Calu3 (cell line): Measurements from ENCODE around the gene PSG6. TPM values are rescaled to one million over a fixed set of nuclear protein-coding genes. Genes with fewer than 3 reads are reported as not detected.
"Not testable (repeated sequence)": the region's sequence is repeated elsewhere in the genome, so short reads cannot be mapped to it uniquely, and the experiment has no call there.

Experiments
- BruUV-seq: library from RNA; stranded (reverse); fragments of 400-500 nt; replicated peaks from 2 replicates; lab custom pipeline; 2021; lab: Mats Ljungman, UMichigan
- CTCF ChIA-PET: fragments of 300-600 bp; sonication (Branson Sonifier 250); formaldehyde crosslinking; loops from one replicate; lab custom pipeline; 2022; ENCODE audit warnings: antibody characterized with exemption; lab: Charles Lee
- DNase-seq: peaks from one replicate; pipeline ENCODE4 v3.0.0; 2022
- H3K27ac Mint-ChIP-seq: one replicate; pipeline ENCODE4 v1.8.0; 2022; ENCODE audit warnings: mixed read lengths; ENCODE audit not compliant: unreplicated experiment
- H3K27me3 Mint-ChIP-seq: one replicate; pipeline ENCODE4 v1.8.0; 2022; ENCODE audit warnings: mixed read lengths; ENCODE audit not compliant: unreplicated experiment
- H3K36me3 Mint-ChIP-seq: one replicate; pipeline ENCODE4 v1.8.0; 2022; ENCODE audit warnings: mild to moderate bottlenecking, moderate library complexity, mixed read lengths; ENCODE audit not compliant: insufficient read depth, unreplicated experiment
- H3K4me1 Mint-ChIP-seq: one replicate; pipeline ENCODE4 v1.8.0; 2022; ENCODE audit warnings: mild to moderate bottlenecking, low read depth, mixed read lengths; ENCODE audit not compliant: unreplicated experiment
- H3K4me3 Mint-ChIP-seq: one replicate; pipeline ENCODE4 v1.8.0; 2022; ENCODE audit warnings: mild to moderate bottlenecking, low read depth, moderate library complexity, mixed read lengths; ENCODE audit not compliant: unreplicated experiment
- H3K9me3 Mint-ChIP-seq: one replicate; pipeline ENCODE4 v1.8.0; 2022; ENCODE audit warnings: low read depth, mixed read lengths; ENCODE audit not compliant: unreplicated experiment
- intact Hi-C: fragments of 100-400 bp; cut with micrococcal nuclease; formaldehyde crosslinking; loops from one replicate; pipeline ENCODE4 v1.10.0; 2022; ENCODE audit not compliant: unreplicated experiment
- total RNA-seq: library from RNA; stranded (reverse); gene quantifications from 2 replicates; pipeline ENCODE4 v1.2.3, GENCODE V29; 2022
- TF ChIP-seq, protein P1 (sequence below): fragments of 200-600 bp; IDR thresholded peaks from one replicate; pipeline ENCODE4 v1.8.0; 2022; ENCODE audit warnings: antibody characterized with exemption; ENCODE audit not compliant: unreplicated experiment

Gene PSG6
- total RNA-seq, 1 experiment from 2014 or later: not detected

DNA sequence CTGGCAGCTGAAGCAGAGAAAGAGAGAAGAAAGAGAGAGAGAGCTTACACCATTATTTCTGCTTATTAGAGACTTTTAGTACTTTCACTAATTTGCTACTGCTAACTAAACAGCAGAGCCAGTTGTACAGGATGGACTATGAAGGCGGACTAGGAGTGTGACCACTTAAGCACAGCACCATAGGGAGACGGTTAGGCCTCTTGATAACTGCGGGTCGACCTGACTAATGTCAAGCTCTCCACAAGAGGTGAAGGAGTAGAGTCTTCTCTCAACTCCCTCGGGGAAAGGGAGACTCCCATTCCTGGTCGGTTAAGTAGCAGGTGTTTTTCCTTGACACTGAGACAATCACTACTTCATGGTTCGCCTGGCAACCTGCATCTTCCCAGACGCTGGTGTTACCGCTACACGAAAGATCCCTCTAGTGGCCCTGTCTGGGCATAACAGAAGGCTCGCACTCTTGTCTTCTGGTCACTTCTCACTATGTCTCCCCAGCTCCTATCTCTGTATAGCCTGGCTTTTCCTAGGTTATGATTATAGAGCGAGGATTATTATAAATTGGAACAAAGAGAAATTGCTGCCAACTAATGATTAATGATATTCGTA is 24.6 kb upstream of the PSG6 start:
- Mint-ChIP-seq H3K27me3 (peaks cover 18% of the 10 kb centered on the region), H3K4me1 (no peaks in the 10 kb centered on the region), H3K27ac (no peak overlapping the region), H3K9me3 (peaks cover 3% of the 10 kb centered on the region), H3K36me3 (peaks cover 5% of the 10 kb centered on the region), H3K4me3 (no peak overlapping the region)
- BruUV-seq: no TSS peak
- intact Hi-C loops: no loop called here
- peak; percentile 54 for DNase-seq
- TF ChIP-seq, protein P1, sequence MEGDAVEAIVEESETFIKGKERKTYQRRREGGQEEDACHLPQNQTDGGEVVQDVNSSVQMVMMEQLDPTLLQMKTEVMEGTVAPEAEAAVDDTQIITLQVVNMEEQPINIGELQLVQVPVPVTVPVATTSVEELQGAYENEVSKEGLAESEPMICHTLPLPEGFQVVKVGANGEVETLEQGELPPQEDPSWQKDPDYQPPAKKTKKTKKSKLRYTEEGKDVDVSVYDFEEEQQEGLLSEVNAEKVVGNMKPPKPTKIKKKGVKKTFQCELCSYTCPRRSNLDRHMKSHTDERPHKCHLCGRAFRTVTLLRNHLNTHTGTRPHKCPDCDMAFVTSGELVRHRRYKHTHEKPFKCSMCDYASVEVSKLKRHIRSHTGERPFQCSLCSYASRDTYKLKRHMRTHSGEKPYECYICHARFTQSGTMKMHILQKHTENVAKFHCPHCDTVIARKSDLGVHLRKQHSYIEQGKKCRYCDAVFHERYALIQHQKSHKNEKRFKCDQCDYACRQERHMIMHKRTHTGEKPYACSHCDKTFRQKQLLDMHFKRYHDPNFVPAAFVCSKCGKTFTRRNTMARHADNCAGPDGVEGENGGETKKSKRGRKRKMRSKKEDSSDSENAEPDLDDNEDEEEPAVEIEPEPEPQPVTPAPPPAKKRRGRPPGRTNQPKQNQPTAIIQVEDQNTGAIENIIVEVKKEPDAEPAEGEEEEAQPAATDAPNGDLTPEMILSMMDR: peak; percentile 67
- CTCF ChIA-PET: no interaction called here

DNA sequence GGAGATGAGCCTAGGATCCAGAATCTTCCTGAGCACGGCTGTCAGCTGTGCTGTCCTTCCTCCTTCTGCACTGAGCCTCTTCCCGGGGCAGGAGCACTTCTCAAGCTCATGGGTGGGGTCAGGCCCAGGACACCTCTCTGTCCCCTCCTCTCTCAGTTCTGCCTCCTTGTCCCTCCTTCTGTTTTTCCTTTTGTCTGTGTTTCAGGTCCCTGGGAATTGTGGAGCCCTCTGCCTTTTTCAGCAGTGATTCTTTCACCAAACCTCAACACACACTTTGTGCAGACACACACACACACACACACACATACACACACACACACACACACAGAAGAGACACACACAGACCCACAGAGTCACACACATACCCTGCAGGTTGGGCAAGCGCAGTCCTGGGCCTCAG is 19.4 kb upstream of the PSG6 start, which contains the start of gene PSG7:
Gene PSG7 (minus strand): TSS at position 101 of the 400 bp plus-strand sequence. CDS start 131 bp downstream, outside the sequence.
- H3K36me3 Mint-ChIP-seq, BruUV-seq, H3K4me3 Mint-ChIP-seq, H3K9me3 Mint-ChIP-seq, H3K27ac Mint-ChIP-seq, intact Hi-C loops, DNase-seq: not testable (repeated sequence)
- Mint-ChIP-seq H3K4me1 (peaks cover 26% of the 10 kb centered on the region), H3K27me3 (peaks cover 23% of the 10 kb centered on the region)
- CTCF ChIA-PET: interaction anchor here (0.7 kb wide), 1 partner anchor 39 kb away, joined by 4 read pairs; no protein-coding TSS in a partner anchor

DNA sequence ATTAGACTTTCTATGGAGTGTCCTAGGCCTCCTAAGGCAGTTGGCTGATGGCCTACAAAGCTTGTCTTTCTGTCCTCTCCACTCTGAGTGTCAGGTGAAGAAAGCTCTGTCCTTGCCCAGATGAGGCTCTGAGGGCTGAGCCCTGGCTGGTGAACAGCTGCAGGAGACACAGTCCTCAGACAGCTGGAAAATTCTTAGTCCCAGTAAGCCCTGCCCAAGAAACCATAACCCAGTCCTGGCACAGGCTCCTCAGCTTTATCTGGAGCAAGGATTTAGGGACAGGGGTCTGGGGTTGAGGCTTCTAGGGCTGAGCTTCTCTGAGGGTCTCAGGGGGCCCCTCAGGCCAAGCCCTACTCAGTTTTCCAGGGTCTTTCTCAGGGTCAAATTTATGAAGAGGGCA is 17.0 kb upstream of the PSG6 start:
- Mint-ChIP-seq H3K27me3 (peaks cover 23% of the 10 kb centered on the region), H3K4me1 (peaks cover 41% of the 10 kb centered on the region)
- CTCF ChIA-PET, H3K9me3 Mint-ChIP-seq, DNase-seq, intact Hi-C loops, H3K4me3 Mint-ChIP-seq, H3K36me3 Mint-ChIP-seq, BruUV-seq, H3K27ac Mint-ChIP-seq: not testable (repeated sequence)

DNA sequence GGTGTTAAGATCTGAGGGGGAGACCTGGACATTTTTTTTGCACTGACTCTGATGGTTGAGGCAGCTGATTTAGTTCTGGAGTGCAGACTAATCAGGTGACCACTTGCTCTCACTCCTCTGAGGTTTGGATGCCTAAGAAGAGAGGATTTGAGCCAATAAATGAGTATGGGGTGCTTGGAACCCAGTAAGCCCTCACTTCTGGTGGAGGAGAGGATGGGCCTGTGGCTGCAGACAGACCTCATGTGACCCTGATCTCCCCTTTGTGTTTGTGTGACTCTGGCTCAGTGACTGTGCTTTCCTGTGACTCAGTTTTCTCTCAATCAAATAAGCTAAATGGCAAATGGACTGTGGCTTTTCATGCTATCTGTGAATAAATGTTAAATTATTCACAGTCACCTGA is 16.5 kb upstream of the PSG6 start:
- H3K4me3 Mint-ChIP-seq, H3K27ac Mint-ChIP-seq, CTCF ChIA-PET, H3K36me3 Mint-ChIP-seq, intact Hi-C loops, BruUV-seq, H3K9me3 Mint-ChIP-seq, DNase-seq: not testable (repeated sequence)
- H3K27me3 Mint-ChIP-seq: peaks cover 23% of the 10 kb centered on the region
- peaks cover 41% of the 10 kb centered on the region for H3K4me1 Mint-ChIP-seq

DNA sequence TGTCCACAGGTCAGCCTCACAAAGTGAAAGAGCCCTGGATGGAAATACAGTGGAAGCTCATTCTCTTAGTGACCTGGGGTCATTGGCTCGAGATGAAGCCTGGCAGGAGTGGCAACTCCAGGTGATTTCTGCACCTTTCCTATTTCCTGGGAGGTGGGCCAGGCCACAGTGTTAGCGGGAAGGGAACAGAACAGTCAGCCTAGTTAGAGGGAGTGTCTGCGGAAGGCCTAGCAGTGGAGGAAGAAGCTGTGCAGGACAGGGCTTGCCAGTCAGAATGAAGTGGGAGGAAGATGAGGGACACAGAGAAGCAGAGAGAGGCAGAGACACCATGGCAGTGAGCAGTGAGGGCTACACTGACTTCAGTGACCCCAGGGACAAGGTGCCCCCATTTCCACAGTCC is 15.7 kb upstream of the PSG6 start:
- H3K27me3 Mint-ChIP-seq: peaks cover 20% of the 10 kb centered on the region
- H3K4me1 Mint-ChIP-seq: peaks cover 41% of the 10 kb centered on the region
- CTCF ChIA-PET, DNase-seq, H3K36me3 Mint-ChIP-seq, H3K4me3 Mint-ChIP-seq, H3K9me3 Mint-ChIP-seq, BruUV-seq: not testable (repeated sequence)
- intact Hi-C loops: loop anchor here (2.0 kb wide), 1 partner anchor 97 kb away; no protein-coding TSS in a partner anchor
- H3K27ac Mint-ChIP-seq: peak overlapping the region; percentile 75

DNA sequence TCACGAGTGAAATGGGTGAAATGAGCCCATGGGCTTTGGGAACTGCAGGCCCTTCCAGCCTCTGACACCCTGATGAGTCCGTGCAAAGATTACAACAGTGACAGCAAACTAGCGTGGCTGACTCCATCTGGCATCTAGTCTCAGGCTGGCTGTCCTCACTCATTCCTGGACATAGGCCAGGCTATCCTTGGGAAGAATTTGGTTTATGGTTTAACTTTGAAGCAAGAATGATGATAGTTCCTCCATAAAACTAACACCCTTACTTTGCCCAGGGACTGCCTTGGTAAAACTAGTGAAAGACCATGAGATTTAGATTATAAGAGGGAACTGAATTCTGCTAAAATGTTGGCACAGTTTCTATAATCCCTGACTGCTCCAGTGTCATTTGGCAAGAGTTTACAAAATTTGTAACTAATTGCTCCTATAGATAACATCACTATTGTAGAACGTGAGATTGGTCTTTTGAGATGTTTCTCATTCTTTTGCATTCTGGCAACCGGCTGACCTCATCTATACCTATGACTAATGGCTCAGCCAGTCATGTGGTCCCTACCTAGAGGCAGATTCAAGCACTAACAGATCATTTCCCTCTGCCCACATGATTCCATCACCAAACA is 14.9 kb upstream of the PSG6 start:
- BruUV-seq, H3K9me3 Mint-ChIP-seq, H3K4me3 Mint-ChIP-seq, H3K36me3 Mint-ChIP-seq, CTCF ChIA-PET: not testable (repeated sequence)
- DNase-seq: peak; percentile 54
- H3K4me1 Mint-ChIP-seq: peaks cover 41% of the 10 kb centered on the region
- H3K27me3 Mint-ChIP-seq: peaks cover 20% of the 10 kb centered on the region
- intact Hi-C loops: loop anchor here (2.0 kb wide), 1 partner anchor 98 kb away; no protein-coding TSS in a partner anchor
- H3K27ac Mint-ChIP-seq: peak overlapping the region; percentile 75
